ENCODE data around the gene SFXN1. TPM values are rescaled to one million over a fixed set of nuclear protein-coding genes. Genes with fewer than 3 reads are reported as not detected.

SFXN1 gene
- total and polyA plus RNA-seq, 2 donors (not counting 3 experiments of a cell fraction or from before 2014, with no cell fraction given) = 61.7 to 69.3 TPM

DNA sequence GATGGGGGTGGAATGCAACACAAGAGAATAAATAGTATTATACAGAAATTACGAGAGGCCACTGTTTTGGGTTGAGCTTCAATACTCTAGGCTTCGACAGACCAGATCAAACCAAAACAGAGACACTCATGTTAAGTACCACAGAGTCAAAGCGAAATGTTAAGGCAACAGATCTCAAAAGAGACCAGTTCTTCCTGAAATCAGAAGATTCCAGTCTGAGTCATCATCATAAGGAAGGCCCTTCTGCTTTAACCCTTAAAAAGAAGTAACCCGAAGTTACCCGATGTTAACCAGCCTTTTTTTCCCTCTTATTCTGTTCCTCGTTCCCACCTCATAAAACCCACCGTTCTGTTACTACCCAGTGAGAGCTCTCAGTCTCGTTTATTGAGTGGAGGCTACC is 75.9 kb downstream of the SFXN1 start:
- FAIRE-seq = no peak
- CTCF ChIA-PET = no interaction called here
- Histone ChIP-seq H2AFZ (ENCODE audit: low read depth, low read length) (no peak overlapping the region), H3K4me3 (replicated peaks in 1 of 3; ENCODE audit: insufficient read depth in 1 of 3, low read depth in 1 of 3, low read length in 3 of 3) (no peak overlapping the region), H3K9ac (replicated peaks; ENCODE audit: extremely low read depth, insufficient read depth, low read length) (no peak overlapping the region), H3K27me3 (ENCODE audit: control insufficient read depth in 2 of 2, insufficient read depth in 2 of 2, low read length in 2 of 2) (no peaks in the 10 kb centered on the region), H3K9me3 (replicated peaks; ENCODE audit: control insufficient read depth, insufficient read depth, low read length) (no peaks in the 10 kb centered on the region), H4K20me1 (replicated peaks; ENCODE audit: control insufficient read depth, extremely low read depth, insufficient read depth, low read length) (no peaks in the 10 kb centered on the region), H3K27ac (ENCODE audit: insufficient read depth, low read depth, low read length) (no peak overlapping the region), H3K4me2 (ENCODE audit: insufficient read depth, low read length) (no peak overlapping the region), H3K4me1 (ENCODE audit: control insufficient read depth, extremely low read depth, insufficient read depth, low read length) (no peaks in the 10 kb centered on the region), H3K9me1 (replicated peaks; ENCODE audit: control insufficient read depth, extremely low read depth, insufficient read depth, low read length) (no peaks in the 10 kb centered on the region), H3K79me2 (ENCODE audit: control insufficient read depth, insufficient read depth, low read length) (no peaks in the 10 kb centered on the region), H3K36me3 (ENCODE audit: control insufficient read depth in 2 of 2, extremely low read depth in 1 of 2, insufficient read depth in 2 of 2, low read length in 2 of 2) (no peaks in the 10 kb centered on the region)
- POLR2A ChIA-PET = no interaction called here
- TF ChIP-seq GATA2 (IDR thresholded peaks at IDR 0.05; ENCODE audit: insufficient read depth, insufficient read length, low read depth, low read length) = no peak
- TF ChIP-seq POLR2A (IDR thresholded peaks at IDR 0.05; ENCODE audit: low read depth, low read length) = no peak
- BruUV-seq (replicated peaks) = no TSS peak
- dilution Hi-C loops (cut with MboI; ENCODE audit: extremely low pct_ligation_motif_present, low sequenced_read_pairs) = no loop called here
- intact Hi-C loops (cut with micrococcal nuclease) = no loop called here
- no peak for DNase-seq (ENCODE audit: low read depth, low spot score)

GRCh38 chr5:175555168-175555785 is 76.9 kb downstream of the SFXN1 start:
- Histone ChIP-seq H2AFZ (ENCODE audit: low read depth, low read length) (no peak overlapping the region), H3K4me3 (replicated peaks in 1 of 3; ENCODE audit: insufficient read depth in 1 of 3, low read depth in 1 of 3, low read length in 3 of 3) (no peak overlapping the region), H3K9me3 (replicated peaks; ENCODE audit: control insufficient read depth, insufficient read depth, low read length) (no peaks in the 10 kb centered on the region), H3K36me3 (ENCODE audit: control insufficient read depth in 2 of 2, extremely low read depth in 1 of 2, insufficient read depth in 2 of 2, low read length in 2 of 2) (no peaks in the 10 kb centered on the region), H3K4me1 (ENCODE audit: control insufficient read depth, extremely low read depth, insufficient read depth, low read length) (no peaks in the 10 kb centered on the region), H3K27me3 (ENCODE audit: control insufficient read depth in 2 of 2, insufficient read depth in 2 of 2, low read length in 2 of 2) (no peaks in the 10 kb centered on the region), H3K79me2 (ENCODE audit: control insufficient read depth, insufficient read depth, low read length) (no peaks in the 10 kb centered on the region), H3K9ac (replicated peaks; ENCODE audit: extremely low read depth, insufficient read depth, low read length) (no peak overlapping the region), H3K27ac (ENCODE audit: insufficient read depth, low read depth, low read length) (no peak overlapping the region), H4K20me1 (replicated peaks; ENCODE audit: control insufficient read depth, extremely low read depth, insufficient read depth, low read length) (no peaks in the 10 kb centered on the region), H3K9me1 (replicated peaks; ENCODE audit: control insufficient read depth, extremely low read depth, insufficient read depth, low read length) (no peaks in the 10 kb centered on the region), H3K4me2 (ENCODE audit: insufficient read depth, low read length) (no peak overlapping the region)
- no peak for DNase-seq (ENCODE audit: low read depth, low spot score)
- intact Hi-C loops (cut with micrococcal nuclease) = no loop called here
- no TSS peak for BruUV-seq (replicated peaks)
- FAIRE-seq = no peak
- TF ChIP-seq JUN (IDR thresholded peaks at IDR 0.05; ENCODE audit: borderline replicate concordance, insufficient read depth, insufficient read length, low read depth) (no peak), GATA2 (IDR thresholded peaks at IDR 0.05; ENCODE audit: insufficient read depth, insufficient read length, low read depth, low read length) (no peak), POLR2AphosphoS5 (IDR thresholded peaks at IDR 0.05; ENCODE audit: insufficient read depth, low read depth, low read length) (no peak), MYC (IDR thresholded peaks at IDR 0.05; ENCODE audit: low read depth, low read length) (no peak)
- dilution Hi-C loops (cut with MboI; ENCODE audit: extremely low pct_ligation_motif_present, low sequenced_read_pairs) = no loop called here
- ChIA-PET POLR2A (no interaction called here), CTCF (no interaction called here)
